Keratinocyte (primary cell): Measurements from ENCODE around the gene MARS1. TPM values are rescaled to one million over a fixed set of nuclear protein-coding genes. Genes with fewer than 3 reads are reported as not detected.

Source experiments
- DNase-seq: peaks from one replicate; pipeline ENCODE4 v3.0.0-alpha.2; 2011; ENCODE audit warnings: low read depth, missing footprints, low spot score
- FAIRE-seq: peaks from 2 replicates; lab custom pipeline; 2011; peaks lifted over from hg19 to GRCh38; lab: Jason Lieb, UNC
- H2AFZ ChIP-seq: 2 replicates; pipeline ENCODE4 v1.6.0; 2012; ENCODE audit warnings: low read length, control low read depth, inconsistent platforms; ENCODE audit not compliant: control insufficient read depth
- H3K27ac ChIP-seq: 2 replicates; pipeline ENCODE4 v1.5.1; 2011; ENCODE audit warnings: low read length; ENCODE audit not compliant: control insufficient read depth, insufficient read depth
- H3K27me3 ChIP-seq: 3 replicates; pipeline ENCODE4 v1.6.0; 2011; ENCODE audit warnings: low read length; ENCODE audit not compliant: control insufficient read depth, insufficient read depth; ENCODE audit errors: extremely low read depth
- H3K36me3 ChIP-seq, 2 experiments: 2 replicates in 1 of 2; 3 replicates in 1 of 2; pipeline ENCODE4 v1.5.1; 2011; ENCODE audit warnings: low read length in 2 of 2, mild to moderate bottlenecking in 1 of 2; ENCODE audit not compliant: control insufficient read depth in 2 of 2, insufficient read depth in 2 of 2; ENCODE audit errors: extremely low read depth in 1 of 2
- H3K4me1 ChIP-seq: 3 replicates; pipeline ENCODE4 v1.5.1; 2011; ENCODE audit warnings: low read length; ENCODE audit not compliant: control insufficient read depth, insufficient read depth; ENCODE audit errors: extremely low read depth
- H3K4me2 ChIP-seq: 3 replicates; pipeline ENCODE4 v1.6.0; 2011; ENCODE audit warnings: low read depth, low read length; ENCODE audit not compliant: control insufficient read depth, insufficient read depth; ENCODE audit errors: extremely low read depth
- H3K4me3 ChIP-seq, 3 experiments: fragments of 200-600 bp in 1 of 3; sonication (generic) in 1 of 3; 2 replicates in 2 of 3; 3 replicates in 1 of 3; pipeline ENCODE4 v1.5.1; 2011 to 2016; ENCODE audit warnings: low read length in 3 of 3, mild to moderate bottlenecking in 3 of 3, control low read depth in 2 of 3, inconsistent platforms in 1 of 3, low read depth in 1 of 3, mixed read lengths in 1 of 3, mixed run types in 1 of 3, moderate library complexity in 1 of 3; ENCODE audit not compliant: control insufficient read depth in 2 of 3, insufficient read depth in 2 of 3; ENCODE audit errors: extremely low read depth in 1 of 3
- H3K79me2 ChIP-seq: 2 replicates; pipeline ENCODE4 v1.6.0; 2012; ENCODE audit warnings: low read length; ENCODE audit not compliant: control insufficient read depth, insufficient read depth
- H3K9ac ChIP-seq: 3 replicates; pipeline ENCODE4 v1.6.0; 2011; ENCODE audit warnings: low read length; ENCODE audit not compliant: control insufficient read depth, insufficient read depth; ENCODE audit errors: extremely low read depth
- H3K9me1 ChIP-seq: 3 replicates; pipeline ENCODE4 v1.6.0; 2011; ENCODE audit warnings: low read length; ENCODE audit not compliant: control insufficient read depth, insufficient read depth; ENCODE audit errors: extremely low read depth
- H3K9me3 ChIP-seq: 2 replicates; pipeline ENCODE4 v1.5.1; 2012; ENCODE audit warnings: low read depth, low read length; ENCODE audit not compliant: control insufficient read depth
- H4K20me1 ChIP-seq: 3 replicates; pipeline ENCODE4 v1.6.0; 2011; ENCODE audit warnings: low read length; ENCODE audit not compliant: control insufficient read depth, insufficient read depth; ENCODE audit errors: extremely low read depth
- CTCF ChIP-seq, 3 experiments: IDR thresholded peaks in 1 of 3; conservative IDR thresholded peaks in 1 of 3; optimal IDR thresholded peaks in 1 of 3; 2 replicates in 2 of 3; 3 replicates in 1 of 3; pipeline versions ENCODE3 to v1.5.1; 2011; ENCODE audit warnings: low read length in 3 of 3, mild to moderate bottlenecking in 3 of 3, moderate library complexity in 2 of 3, control low read depth in 1 of 3, inconsistent platforms in 1 of 3; ENCODE audit not compliant: insufficient read depth in 2 of 3; ENCODE audit errors: extremely low read depth in 1 of 3
- EZH2 ChIP-seq: IDR thresholded peaks from one replicate; pipeline ENCODE4 v1.6.1; 2012; ENCODE audit warnings: inconsistent platforms, mild to moderate bottlenecking, low read length, moderate library complexity
- dilution Hi-C: fragments of 300-500 bp; cut with MboI; formaldehyde crosslinking; loops from one replicate; pipeline ENCODE4 v1.7.0; 2020; ENCODE audit warnings: low sequenced_read_pairs; ENCODE audit not compliant: extremely low pct_ligation_motif_present
- polyA plus RNA-seq, 5 experiments: library from polyadenylated mRNA; depleted of rRNA in 3 of 5; stranded (reverse) in 3 of 5; stranded (forward) in 1 of 5; unstranded in 1 of 5; fragments of >200 nt; gene quantifications; 1 replicate in 1 of 5; 2 replicates in 3 of 5; 3 replicates in 1 of 5; pipeline versions ENCODE4 v1.2.1 to v1.2.3, GENCODE V29; 2011 to 2012; ENCODE audit warnings: missing spikeins in 2 of 5, low read depth in 1 of 5, low replicate concordance in 1 of 5

MARS1 gene
- polyA plus RNA-seq, 1 donor (not counting 4 experiments of a cell fraction or from before 2014, with no cell fraction given): 125 TPM

GRCh38 chr12:57448669-57449068 lies 39.2 kb upstream of the MARS1 start:
- H2AFZ ChIP-seq: no peak overlapping the region
- H3K9me3 ChIP-seq: no peaks in the 10 kb centered on the region
- no peaks in the 10 kb centered on the region for H3K36me3 ChIP-seq
- H3K9ac ChIP-seq: no peak overlapping the region
- DNase-seq (no peak), FAIRE-seq (no peak)
- H3K27ac ChIP-seq: no peak overlapping the region
- H3K4me1 ChIP-seq: no peaks in the 10 kb centered on the region
- no peak for TF ChIP-seq CTCF (optimal IDR thresholded peaks at IDR 0.05 in 1 of 3, IDR thresholded peaks at IDR 0.05 in 1 of 3, conservative IDR thresholded peaks at IDR 0.05 in 1 of 3; ENCODE audit: extremely low read depth in 1 of 3, insufficient read depth in 2 of 3, low read length in 3 of 3)
- H3K27me3 ChIP-seq: peaks cover 7% of the 10 kb centered on the region
- no peaks in the 10 kb centered on the region for H4K20me1 ChIP-seq
- H3K4me3 ChIP-seq: no peak overlapping the region
- no peaks in the 10 kb centered on the region for H3K9me1 ChIP-seq
- no peaks in the 10 kb centered on the region for H3K79me2 ChIP-seq
- H3K4me2 ChIP-seq: no peak overlapping the region
- dilution Hi-C loops: no loop called here

GRCh38 chr12:57449375-57449774 lies 38.5 kb upstream of the MARS1 start:
- no peak overlapping the region for H3K27ac ChIP-seq
- H3K9me3 ChIP-seq: no peaks in the 10 kb centered on the region
- no peak overlapping the region for H3K4me2 ChIP-seq
- TF ChIP-seq CTCF (optimal IDR thresholded peaks at IDR 0.05 in 1 of 3, IDR thresholded peaks at IDR 0.05 in 1 of 3, conservative IDR thresholded peaks at IDR 0.05 in 1 of 3; ENCODE audit: extremely low read depth in 1 of 3, insufficient read depth in 2 of 3, low read length in 3 of 3) (no peak), EZH2 (no peak)
- H3K4me3 ChIP-seq: no peak overlapping the region
- DNase-seq (no peak), FAIRE-seq (no peak)
- no peaks in the 10 kb centered on the region for H3K79me2 ChIP-seq
- no peaks in the 10 kb centered on the region for H3K4me1 ChIP-seq
- no peaks in the 10 kb centered on the region for H3K9me1 ChIP-seq
- dilution Hi-C loops: no loop called here
- no peaks in the 10 kb centered on the region for H3K36me3 ChIP-seq
- no peak overlapping the region for H3K9ac ChIP-seq
- H3K27me3 ChIP-seq: peaks cover 7% of the 10 kb centered on the region
- no peak overlapping the region for H2AFZ ChIP-seq
- no peaks in the 10 kb centered on the region for H4K20me1 ChIP-seq
